Measurements from ENCODE around the gene NFIA.
A peak's percentile ranks its signal among the peaks of the same experiment; 100 is the strongest.

NFIA gene

GRCh38 chr1:61238359-61238665 is 156.0 kb downstream of the NFIA start:
- Histone ChIP-seq H3K23ac (ENCODE audit: low read length in 2 of 2) (no peak overlapping the region), H3K4me2 (ENCODE audit: low read length, poor library complexity, severe bottlenecking) (no peak overlapping the region), H3K27ac (ENCODE audit: low read length, poor library complexity, severe bottlenecking) (peak overlapping the region; percentile 77), H3K9ac (ENCODE audit: low read length) (no peak overlapping the region), H3K4ac (ENCODE audit: low read depth in 1 of 2, low read length in 2 of 2) (no peak overlapping the region), H2BK5ac (ENCODE audit: low read depth, low read length, poor library complexity, severe bottlenecking) (no peak overlapping the region), H2AFZ (ENCODE audit: low read depth, low read length) (no peak overlapping the region), H3K18ac (ENCODE audit: low read depth in 1 of 2, low read length in 2 of 2) (no peak overlapping the region), H3K9me3 (ENCODE audit: control insufficient read depth, low read length) (no peaks in the 10 kb centered on the region), H2BK120ac (ENCODE audit: low read depth, low read length) (no peak overlapping the region), H3K4me3 (ENCODE audit: insufficient read depth in 1 of 2, low read depth in 1 of 2, low read length in 2 of 2) (no peak overlapping the region), H3K79me1 (replicated peaks; ENCODE audit: low read length, poor library complexity, severe bottlenecking) (no peaks in the 10 kb centered on the region), H2BK15ac (ENCODE audit: low read depth, poor library complexity, severe bottlenecking) (no peak overlapping the region), H3K27me3 (ENCODE audit: control insufficient read depth in 1 of 2, insufficient read depth in 1 of 2, low read length in 2 of 2) (no peaks in the 10 kb centered on the region), H3K36me3 (ENCODE audit: control insufficient read depth in 1 of 2, insufficient read depth in 2 of 2, low read depth in 1 of 2, low read length in 2 of 2) (no peaks in the 10 kb centered on the region), H4K8ac (ENCODE audit: low read length) (no peak overlapping the region), H3K4me1 (ENCODE audit: control insufficient read depth, insufficient read depth, low read depth, low read length) (peaks cover 2% of the 10 kb centered on the region), H2BK12ac (ENCODE audit: low read length in 2 of 2) (no peak overlapping the region), H2AK5ac (ENCODE audit: low read length, severe bottlenecking) (no peak overlapping the region), H3K14ac (ENCODE audit: low read length in 2 of 2) (no peak overlapping the region), H4K91ac (ENCODE audit: low read length) (no peak overlapping the region)
- 87% methylated on average over 5 of the region's 5 CpGs for WGBS
- DNase-seq = no peak

DNA sequence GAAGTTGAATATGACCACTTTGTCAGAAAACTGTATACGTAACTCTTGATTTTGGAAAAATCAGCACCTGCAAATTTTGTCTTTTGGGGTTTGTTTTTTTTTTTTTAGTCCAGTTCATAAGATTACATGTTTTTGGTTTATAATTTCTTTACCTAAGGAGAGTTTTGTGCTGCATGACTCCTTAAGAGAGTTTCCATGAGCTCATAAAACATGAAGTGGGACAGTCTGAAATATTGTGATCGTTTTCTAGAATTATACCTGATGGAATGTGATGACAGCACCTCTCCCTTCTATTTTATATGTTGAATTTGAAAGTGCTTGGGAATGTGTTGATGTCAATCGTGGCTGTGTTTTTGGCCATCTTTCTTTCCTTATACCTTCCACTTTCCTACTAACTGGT is 158.5 kb downstream of the NFIA start:
- H2AK5ac ChIP-seq (ENCODE audit: low read length, severe bottlenecking) = no peak overlapping the region
- no peak overlapping the region for H3K18ac ChIP-seq (ENCODE audit: low read depth in 1 of 2, low read length in 2 of 2)
- no peak overlapping the region for H3K4ac ChIP-seq (ENCODE audit: low read depth in 1 of 2, low read length in 2 of 2)
- no peak overlapping the region for H3K27ac ChIP-seq (ENCODE audit: low read length, poor library complexity, severe bottlenecking)
- H3K4me1 ChIP-seq (ENCODE audit: control insufficient read depth, insufficient read depth, low read depth, low read length) = peaks cover 2% of the 10 kb centered on the region
- H3K9ac ChIP-seq (ENCODE audit: low read length) = peak overlapping the region; percentile 66
- no peak overlapping the region for H4K8ac ChIP-seq (ENCODE audit: low read length)
- H3K36me3 ChIP-seq (ENCODE audit: control insufficient read depth in 1 of 2, insufficient read depth in 2 of 2, low read depth in 1 of 2, low read length in 2 of 2) = no peaks in the 10 kb centered on the region
- H3K27me3 ChIP-seq (ENCODE audit: control insufficient read depth in 1 of 2, insufficient read depth in 1 of 2, low read length in 2 of 2) = no peaks in the 10 kb centered on the region
- no peak overlapping the region for H3K4me2 ChIP-seq (ENCODE audit: low read length, poor library complexity, severe bottlenecking)
- no peak overlapping the region for H2BK15ac ChIP-seq (ENCODE audit: low read depth, poor library complexity, severe bottlenecking)
- no peak overlapping the region for H2BK120ac ChIP-seq (ENCODE audit: low read depth, low read length)
- H3K79me1 ChIP-seq (replicated peaks; ENCODE audit: low read length, poor library complexity, severe bottlenecking) = no peaks in the 10 kb centered on the region
- no peak overlapping the region for H4K91ac ChIP-seq (ENCODE audit: low read length)
- no peak overlapping the region for H3K23ac ChIP-seq (ENCODE audit: low read length in 2 of 2)
- H3K4me3 ChIP-seq (ENCODE audit: insufficient read depth in 1 of 2, low read depth in 1 of 2, low read length in 2 of 2) = peak overlapping the region in 1 of 2 experiments; percentile 65
- H2AFZ ChIP-seq (ENCODE audit: low read depth, low read length) = no peak overlapping the region
- no peaks in the 10 kb centered on the region for H3K9me3 ChIP-seq (ENCODE audit: control insufficient read depth, low read length)
- no peak overlapping the region for H2BK5ac ChIP-seq (ENCODE audit: low read depth, low read length, poor library complexity, severe bottlenecking)
- H3K14ac ChIP-seq (ENCODE audit: low read length in 2 of 2) = no peak overlapping the region
- no peak for DNase-seq
- no peak overlapping the region for H2BK12ac ChIP-seq (ENCODE audit: low read length in 2 of 2)
- 93% methylated on average over 2 of the region's 3 CpGs for WGBS

- Histone ChIP-seq H3K27ac (ENCODE audit: low read length, poor library complexity, severe bottlenecking) (no peak overlapping the region), H2BK15ac (ENCODE audit: low read depth, poor library complexity, severe bottlenecking) (no peak overlapping the region), H3K4me2 (ENCODE audit: low read length, poor library complexity, severe bottlenecking) (no peak overlapping the region), H3K4ac (ENCODE audit: low read depth in 1 of 2, low read length in 2 of 2) (no peak overlapping the region), H3K9me3 (ENCODE audit: control insufficient read depth, low read length) (no peaks in the 10 kb centered on the region), H2BK120ac (ENCODE audit: low read depth, low read length) (no peak overlapping the region), H4K91ac (ENCODE audit: low read length) (no peak overlapping the region), H3K18ac (ENCODE audit: low read depth in 1 of 2, low read length in 2 of 2) (no peak overlapping the region), H2BK12ac (ENCODE audit: low read length in 2 of 2) (no peak overlapping the region), H3K27me3 (ENCODE audit: control insufficient read depth in 1 of 2, insufficient read depth in 1 of 2, low read length in 2 of 2) (no peaks in the 10 kb centered on the region), H3K36me3 (ENCODE audit: control insufficient read depth in 1 of 2, insufficient read depth in 2 of 2, low read depth in 1 of 2, low read length in 2 of 2) (no peaks in the 10 kb centered on the region), H3K79me1 (replicated peaks; ENCODE audit: low read length, poor library complexity, severe bottlenecking) (no peaks in the 10 kb centered on the region), H3K14ac (ENCODE audit: low read length in 2 of 2) (no peak overlapping the region), H2AFZ (ENCODE audit: low read depth, low read length) (no peak overlapping the region), H3K4me3 (ENCODE audit: insufficient read depth in 1 of 2, low read depth in 1 of 2, low read length in 2 of 2) (peak overlapping the region in 1 of 2 experiments; percentile 65), H3K4me1 (ENCODE audit: control insufficient read depth, insufficient read depth, low read depth, low read length) (peaks cover 2% of the 10 kb centered on the region), H2AK5ac (ENCODE audit: low read length, severe bottlenecking) (no peak overlapping the region), H3K23ac (ENCODE audit: low read length in 2 of 2) (no peak overlapping the region), H3K9ac (ENCODE audit: low read length) (peak overlapping the region; percentile 66), H4K8ac (ENCODE audit: low read length) (no peak overlapping the region), H2BK5ac (ENCODE audit: low read depth, low read length, poor library complexity, severe bottlenecking) (no peak overlapping the region)
- DNase-seq = no peak
- WGBS = 87% methylated on average over 4 of the region's 4 CpGs
Observed at GRCh38 chr1:61241411-61241838, 159.1 kb downstream of the NFIA start.

DNA sequence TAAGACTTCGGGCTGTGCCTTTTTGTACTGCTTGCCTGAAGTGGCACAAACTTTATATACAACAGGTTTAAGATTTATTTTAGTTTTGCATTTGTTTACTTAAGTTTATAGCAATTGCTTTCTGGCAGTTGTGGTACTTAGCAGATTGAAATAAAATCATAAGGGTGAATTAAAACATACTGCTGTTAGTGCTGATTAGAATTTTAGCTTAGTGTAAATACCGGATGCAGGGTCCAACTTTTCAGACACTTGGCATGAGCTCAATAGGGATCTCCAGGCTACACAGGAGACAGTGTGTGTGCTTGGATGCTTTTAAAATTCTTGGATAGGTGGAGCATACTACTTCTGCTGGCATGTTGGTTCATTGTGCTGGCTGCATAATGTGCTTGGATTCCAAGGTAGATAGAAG is 159.6 kb downstream of the NFIA start:
- no peaks in the 10 kb centered on the region for H3K79me1 ChIP-seq (replicated peaks; ENCODE audit: low read length, poor library complexity, severe bottlenecking)
- no peaks in the 10 kb centered on the region for H3K27me3 ChIP-seq (ENCODE audit: control insufficient read depth in 1 of 2, insufficient read depth in 1 of 2, low read length in 2 of 2)
- no peak overlapping the region for H2AFZ ChIP-seq (ENCODE audit: low read depth, low read length)
- no peak overlapping the region for H2AK5ac ChIP-seq (ENCODE audit: low read length, severe bottlenecking)
- no peak overlapping the region for H3K23ac ChIP-seq (ENCODE audit: low read length in 2 of 2)
- H3K4me1 ChIP-seq (ENCODE audit: control insufficient read depth, insufficient read depth, low read depth, low read length) = peaks cover 2% of the 10 kb centered on the region
- H2BK120ac ChIP-seq (ENCODE audit: low read depth, low read length) = no peak overlapping the region
- H4K91ac ChIP-seq (ENCODE audit: low read length) = no peak overlapping the region
- H3K36me3 ChIP-seq (ENCODE audit: control insufficient read depth in 1 of 2, insufficient read depth in 2 of 2, low read depth in 1 of 2, low read length in 2 of 2) = no peaks in the 10 kb centered on the region
- H4K8ac ChIP-seq (ENCODE audit: low read length) = no peak overlapping the region
- H3K9ac ChIP-seq (ENCODE audit: low read length) = peak overlapping the region; percentile 66
- WGBS = 90% methylated on average over 2 of the region's 2 CpGs
- no peak overlapping the region for H3K14ac ChIP-seq (ENCODE audit: low read length in 2 of 2)
- no peak overlapping the region for H3K27ac ChIP-seq (ENCODE audit: low read length, poor library complexity, severe bottlenecking)
- H2BK15ac ChIP-seq (ENCODE audit: low read depth, poor library complexity, severe bottlenecking) = no peak overlapping the region
- H3K4me2 ChIP-seq (ENCODE audit: low read length, poor library complexity, severe bottlenecking) = no peak overlapping the region
- no peak overlapping the region for H3K4ac ChIP-seq (ENCODE audit: low read depth in 1 of 2, low read length in 2 of 2)
- H3K18ac ChIP-seq (ENCODE audit: low read depth in 1 of 2, low read length in 2 of 2) = no peak overlapping the region
- no peak overlapping the region for H2BK12ac ChIP-seq (ENCODE audit: low read length in 2 of 2)
- no peaks in the 10 kb centered on the region for H3K9me3 ChIP-seq (ENCODE audit: control insufficient read depth, low read length)
- no peak for DNase-seq
- H2BK5ac ChIP-seq (ENCODE audit: low read depth, low read length, poor library complexity, severe bottlenecking) = no peak overlapping the region
- no peak overlapping the region for H3K4me3 ChIP-seq (ENCODE audit: insufficient read depth in 1 of 2, low read depth in 1 of 2, low read length in 2 of 2)

Measured in mesenchymal stem cell (in vitro differentiated cells and primary cell).